SK-N-SH treated with all-trans-retinoic acid at 6 μM for 48 hours (cell line): Measurements from ENCODE around the gene ZSCAN22.

Experiments used
- ATAC-seq: fragments of 200-7000 bp; cut with Tn5 transposase; 3 replicates; pipeline ENCODE4 v1.9.1; 2020; ENCODE audit warnings: mild to moderate bottlenecking, moderate library complexity
- ARNTL ChIP-seq: fragments of 450-650 bp; formaldehyde crosslinking; IDR thresholded peaks from 2 replicates; pipeline ENCODE4 v1.5.0; 2020; ENCODE audit warnings: low read depth, mild to moderate bottlenecking, moderate library complexity, borderline replicate concordance
- BACH2 ChIP-seq: fragments of 250-450 bp; sonication (Bioruptor Pico); IDR thresholded peaks from 2 replicates; pipeline ENCODE4 v1.9.0; 2021; ENCODE audit warnings: mild to moderate bottlenecking, borderline replicate concordance
- CSDC2 ChIP-seq: fragments of 250-450 bp; sonication (Bioruptor Pico); IDR thresholded peaks from 2 replicates; pipeline ENCODE4 v1.5.0; 2020; ENCODE audit warnings: mild to moderate bottlenecking, moderate library complexity
- ESRRG ChIP-seq: fragments of 250-450 bp; sonication (Bioruptor Pico); IDR thresholded peaks from 2 replicates; pipeline ENCODE4 v1.6.1; 2021; ENCODE audit warnings: mild to moderate bottlenecking
- GLIS3 ChIP-seq: fragments of 250-450 bp; sonication (Bioruptor Pico); IDR thresholded peaks from 2 replicates; pipeline ENCODE4 v1.5.0; 2020; ENCODE audit warnings: mild to moderate bottlenecking, moderate library complexity
- ISL1 ChIP-seq: fragments of 250-450 bp; sonication (Bioruptor Pico); IDR thresholded peaks from 2 replicates; pipeline ENCODE4 v2.1.2; 2022; ENCODE audit warnings: mild to moderate bottlenecking, moderate library complexity
- OSR1 ChIP-seq: fragments of 250-450 bp; sonication (Bioruptor Pico); IDR thresholded peaks from 2 replicates; pipeline ENCODE4 v1.8.0; 2022; ENCODE audit warnings: moderate library complexity, mild to moderate bottlenecking, inconsistent platforms
- PPARA ChIP-seq: fragments of 250-450 bp; sonication (Bioruptor Pico); IDR thresholded peaks from 2 replicates; pipeline ENCODE4 v1.5.0; 2020; ENCODE audit warnings: mild to moderate bottlenecking, borderline replicate concordance
- RARB ChIP-seq: fragments of 250-450 bp; sonication (Bioruptor Pico); IDR thresholded peaks from 2 replicates; pipeline ENCODE4 v1.8.0; 2021; ENCODE audit warnings: mild to moderate bottlenecking, moderate library complexity
- SNAI2 ChIP-seq: fragments of 250-450 bp; sonication (Bioruptor Pico); IDR thresholded peaks from 2 replicates; pipeline ENCODE4 v1.5.0; 2020; ENCODE audit warnings: mild to moderate bottlenecking, moderate library complexity
- TCF4 ChIP-seq: fragments of 250-450 bp; sonication (Bioruptor Pico); IDR thresholded peaks from 2 replicates; pipeline ENCODE4 v1.8.0; 2021; ENCODE audit warnings: mild to moderate bottlenecking, moderate library complexity, borderline replicate concordance
- TOX ChIP-seq: fragments of 250-450 bp; sonication (Bioruptor Pico); IDR thresholded peaks from 2 replicates; pipeline ENCODE4 v1.8.0; 2021; ENCODE audit warnings: mild to moderate bottlenecking, moderate library complexity, borderline replicate concordance
- ZC3H10 ChIP-seq: fragments of 250-450 bp; sonication (Bioruptor Pico); IDR thresholded peaks from 2 replicates; pipeline ENCODE4 v1.5.1; 2021; ENCODE audit warnings: mild to moderate bottlenecking, moderate library complexity
- ZFP3 ChIP-seq: fragments of 250-450 bp; sonication (Bioruptor Pico); IDR thresholded peaks from 2 replicates; pipeline ENCODE4 v1.5.0; 2020; ENCODE audit warnings: mild to moderate bottlenecking, moderate library complexity
- ZFP30 ChIP-seq: fragments of 450-650 bp; formaldehyde crosslinking; IDR thresholded peaks from 2 replicates; pipeline ENCODE4 v1.5.0; 2022; ENCODE audit warnings: mild to moderate bottlenecking, moderate library complexity
- ZNF565 ChIP-seq: fragments of 450-650 bp; formaldehyde crosslinking; conservative IDR thresholded peaks from 2 replicates; pipeline ENCODE4 v1.5.0; 2020; ENCODE audit warnings: low read depth, mild to moderate bottlenecking, moderate library complexity
- ZNF70 ChIP-seq: fragments of 450-650 bp; formaldehyde crosslinking; IDR thresholded peaks from 2 replicates; pipeline ENCODE4 v1.5.0; 2020; ENCODE audit warnings: mild to moderate bottlenecking, moderate library complexity
- ZNF8 ChIP-seq: fragments of 450-650 bp; formaldehyde crosslinking; IDR thresholded peaks from 2 replicates; pipeline ENCODE4 v1.5.0; 2020; ENCODE audit warnings: mild to moderate bottlenecking, moderate library complexity
- TF ChIP-seq, protein P1 (sequence below): fragments of 250-450 bp; sonication (Bioruptor Pico); IDR thresholded peaks from 2 replicates; pipeline ENCODE4 v1.5.1; 2020; ENCODE audit warnings: low read depth, mild to moderate bottlenecking, moderate library complexity
- TF ChIP-seq, protein P2 (sequence below): fragments of 250-450 bp; sonication (Bioruptor Pico); IDR thresholded peaks from 2 replicates; pipeline ENCODE4 v1.8.0; 2020; ENCODE audit warnings: mild to moderate bottlenecking, moderate library complexity, borderline replicate concordance
- TF ChIP-seq, protein P3 (sequence below): fragments of 250-450 bp; sonication (Bioruptor Pico); IDR thresholded peaks from 2 replicates; pipeline ENCODE4 v1.5.1; 2021; ENCODE audit warnings: mild to moderate bottlenecking, moderate library complexity
- TF ChIP-seq, protein P4 (sequence below): fragments of 250-450 bp; sonication (Bioruptor Pico); IDR thresholded peaks from 2 replicates; pipeline ENCODE4 v1.8.0; 2021; ENCODE audit warnings: low read depth, mild to moderate bottlenecking, moderate library complexity, borderline replicate concordance
- TF ChIP-seq, protein P5 (sequence below): fragments of 250-450 bp; sonication (Bioruptor Pico); IDR thresholded peaks from 2 replicates; pipeline ENCODE4 v1.5.0; 2020; ENCODE audit warnings: mild to moderate bottlenecking, moderate library complexity

ZSCAN22 gene

DNA sequence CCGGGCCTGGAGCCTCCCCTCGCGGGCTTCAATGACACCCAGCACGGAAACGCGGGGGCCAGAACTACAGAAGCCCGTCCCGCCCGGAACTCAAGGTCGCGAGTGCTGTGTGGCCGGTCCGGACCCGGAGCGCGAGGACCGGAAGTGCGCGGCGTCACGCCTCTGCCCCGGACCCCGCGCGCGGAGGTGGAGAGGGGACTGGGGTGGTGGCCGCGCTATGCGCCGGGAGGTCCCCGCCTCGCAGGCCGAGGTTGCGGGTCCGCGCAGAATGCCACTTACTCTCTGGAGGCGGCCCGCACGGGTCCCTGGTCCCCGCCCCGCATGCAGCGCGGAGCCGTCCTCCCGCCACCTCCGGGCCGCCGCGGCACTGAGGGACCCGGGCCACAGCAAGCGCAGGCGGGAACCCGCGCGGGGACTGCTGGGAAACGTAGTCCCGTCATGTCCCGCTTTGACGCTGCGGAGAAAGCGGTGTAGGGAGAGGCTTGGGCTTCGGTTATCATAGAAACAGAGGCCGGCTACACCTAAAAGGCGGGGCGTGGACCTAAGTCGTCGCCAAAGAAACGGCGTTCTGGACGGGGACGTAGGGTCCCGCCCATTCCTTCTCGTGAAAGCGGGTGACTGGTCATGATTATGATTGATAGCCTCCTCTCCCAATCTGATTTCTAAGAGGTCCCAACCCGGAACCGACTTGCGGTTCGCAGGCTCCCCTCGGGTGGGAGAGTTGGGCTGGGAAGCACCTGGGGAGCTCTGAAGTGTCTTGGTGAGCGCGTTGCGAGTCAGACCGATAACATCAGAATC is 54.1 kb downstream of the ZSCAN22 start, which contains the start of gene ZNF837:
TSS of gene ZNF837 (minus strand) at position 369 of the 798 bp plus-strand sequence. CDS start 11,698 bp downstream, outside the sequence.
- TF ChIP-seq TCF4 (CRISPR knock-in tag) (no peak), ZNF8 (CRISPR knock-in tag) (no peak), ESRRG (CRISPR knock-in tag) (no peak), ISL1 (CRISPR knock-in tag) (no peak), ZNF565 (CRISPR knock-in tag) (no peak), PPARA (CRISPR knock-in tag) (no peak), GLIS3 (CRISPR knock-in tag) (no peak), SNAI2 (CRISPR knock-in tag) (no peak), ZFP3 (peak; percentile 46; the same call in 1 of the 2 replicates), OSR1 (CRISPR knock-in tag) (no peak), BACH2 (CRISPR knock-in tag) (no peak), TOX (CRISPR knock-in tag) (no peak), ZC3H10 (no peak), ZFP30 (CRISPR knock-in tag) (no peak), RARB (CRISPR knock-in tag) (no peak), ZNF70 (CRISPR knock-in tag) (no peak), ARNTL (CRISPR knock-in tag) (no peak), CSDC2 (CRISPR knock-in tag) (no peak)
- TF ChIP-seq, protein P1, sequence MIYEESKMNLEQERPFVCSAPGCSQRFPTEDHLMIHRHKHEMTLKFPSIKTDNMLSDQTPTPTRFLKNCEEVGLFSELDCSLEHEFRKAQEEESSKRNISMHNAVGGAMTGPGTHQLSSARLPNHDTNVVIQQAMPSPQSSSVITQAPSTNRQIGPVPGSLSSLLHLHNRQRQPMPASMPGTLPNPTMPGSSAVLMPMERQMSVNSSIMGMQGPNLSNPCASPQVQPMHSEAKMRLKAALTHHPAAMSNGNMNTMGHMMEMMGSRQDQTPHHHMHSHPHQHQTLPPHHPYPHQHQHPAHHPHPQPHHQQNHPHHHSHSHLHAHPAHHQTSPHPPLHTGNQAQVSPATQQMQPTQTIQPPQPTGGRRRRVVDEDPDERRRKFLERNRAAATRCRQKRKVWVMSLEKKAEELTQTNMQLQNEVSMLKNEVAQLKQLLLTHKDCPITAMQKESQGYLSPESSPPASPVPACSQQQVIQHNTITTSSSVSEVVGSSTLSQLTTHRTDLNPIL, result no peak
- TF ChIP-seq, protein P2, sequence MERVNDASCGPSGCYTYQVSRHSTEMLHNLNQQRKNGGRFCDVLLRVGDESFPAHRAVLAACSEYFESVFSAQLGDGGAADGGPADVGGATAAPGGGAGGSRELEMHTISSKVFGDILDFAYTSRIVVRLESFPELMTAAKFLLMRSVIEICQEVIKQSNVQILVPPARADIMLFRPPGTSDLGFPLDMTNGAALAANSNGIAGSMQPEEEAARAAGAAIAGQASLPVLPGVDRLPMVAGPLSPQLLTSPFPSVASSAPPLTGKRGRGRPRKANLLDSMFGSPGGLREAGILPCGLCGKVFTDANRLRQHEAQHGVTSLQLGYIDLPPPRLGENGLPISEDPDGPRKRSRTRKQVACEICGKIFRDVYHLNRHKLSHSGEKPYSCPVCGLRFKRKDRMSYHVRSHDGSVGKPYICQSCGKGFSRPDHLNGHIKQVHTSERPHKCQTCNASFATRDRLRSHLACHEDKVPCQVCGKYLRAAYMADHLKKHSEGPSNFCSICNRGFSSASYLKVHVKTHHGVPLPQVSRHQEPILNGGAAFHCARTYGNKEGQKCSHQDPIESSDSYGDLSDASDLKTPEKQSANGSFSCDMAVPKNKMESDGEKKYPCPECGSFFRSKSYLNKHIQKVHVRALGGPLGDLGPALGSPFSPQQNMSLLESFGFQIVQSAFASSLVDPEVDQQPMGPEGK (CRISPR knock-in tag), result no peak
- TF ChIP-seq, protein P3, sequence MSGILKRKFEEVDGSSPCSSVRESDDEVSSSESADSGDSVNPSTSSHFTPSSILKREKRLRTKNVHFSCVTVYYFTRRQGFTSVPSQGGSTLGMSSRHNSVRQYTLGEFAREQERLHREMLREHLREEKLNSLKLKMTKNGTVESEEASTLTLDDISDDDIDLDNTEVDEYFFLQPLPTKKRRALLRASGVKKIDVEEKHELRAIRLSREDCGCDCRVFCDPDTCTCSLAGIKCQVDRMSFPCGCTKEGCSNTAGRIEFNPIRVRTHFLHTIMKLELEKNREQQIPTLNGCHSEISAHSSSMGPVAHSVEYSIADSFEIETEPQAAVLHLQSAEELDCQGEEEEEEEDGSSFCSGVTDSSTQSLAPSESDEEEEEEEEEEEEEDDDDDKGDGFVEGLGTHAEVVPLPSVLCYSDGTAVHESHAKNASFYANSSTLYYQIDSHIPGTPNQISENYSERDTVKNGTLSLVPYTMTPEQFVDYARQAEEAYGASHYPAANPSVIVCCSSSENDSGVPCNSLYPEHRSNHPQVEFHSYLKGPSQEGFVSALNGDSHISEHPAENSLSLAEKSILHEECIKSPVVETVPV (CRISPR knock-in tag), result no peak
- TF ChIP-seq, protein P4, sequence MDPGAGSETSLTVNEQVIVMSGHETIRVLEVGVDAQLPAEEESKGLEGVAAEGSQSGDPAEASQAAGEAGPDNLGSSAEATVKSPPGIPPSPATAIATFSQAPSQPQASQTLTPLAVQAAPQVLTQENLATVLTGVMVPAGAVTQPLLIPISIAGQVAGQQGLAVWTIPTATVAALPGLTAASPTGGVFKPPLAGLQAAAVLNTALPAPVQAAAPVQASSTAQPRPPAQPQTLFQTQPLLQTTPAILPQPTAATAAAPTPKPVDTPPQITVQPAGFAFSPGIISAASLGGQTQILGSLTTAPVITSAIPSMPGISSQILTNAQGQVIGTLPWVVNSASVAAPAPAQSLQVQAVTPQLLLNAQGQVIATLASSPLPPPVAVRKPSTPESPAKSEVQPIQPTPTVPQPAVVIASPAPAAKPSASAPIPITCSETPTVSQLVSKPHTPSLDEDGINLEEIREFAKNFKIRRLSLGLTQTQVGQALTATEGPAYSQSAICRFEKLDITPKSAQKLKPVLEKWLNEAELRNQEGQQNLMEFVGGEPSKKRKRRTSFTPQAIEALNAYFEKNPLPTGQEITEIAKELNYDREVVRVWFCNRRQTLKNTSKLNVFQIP, result peak; percentile 80
- TF ChIP-seq, protein P5, sequence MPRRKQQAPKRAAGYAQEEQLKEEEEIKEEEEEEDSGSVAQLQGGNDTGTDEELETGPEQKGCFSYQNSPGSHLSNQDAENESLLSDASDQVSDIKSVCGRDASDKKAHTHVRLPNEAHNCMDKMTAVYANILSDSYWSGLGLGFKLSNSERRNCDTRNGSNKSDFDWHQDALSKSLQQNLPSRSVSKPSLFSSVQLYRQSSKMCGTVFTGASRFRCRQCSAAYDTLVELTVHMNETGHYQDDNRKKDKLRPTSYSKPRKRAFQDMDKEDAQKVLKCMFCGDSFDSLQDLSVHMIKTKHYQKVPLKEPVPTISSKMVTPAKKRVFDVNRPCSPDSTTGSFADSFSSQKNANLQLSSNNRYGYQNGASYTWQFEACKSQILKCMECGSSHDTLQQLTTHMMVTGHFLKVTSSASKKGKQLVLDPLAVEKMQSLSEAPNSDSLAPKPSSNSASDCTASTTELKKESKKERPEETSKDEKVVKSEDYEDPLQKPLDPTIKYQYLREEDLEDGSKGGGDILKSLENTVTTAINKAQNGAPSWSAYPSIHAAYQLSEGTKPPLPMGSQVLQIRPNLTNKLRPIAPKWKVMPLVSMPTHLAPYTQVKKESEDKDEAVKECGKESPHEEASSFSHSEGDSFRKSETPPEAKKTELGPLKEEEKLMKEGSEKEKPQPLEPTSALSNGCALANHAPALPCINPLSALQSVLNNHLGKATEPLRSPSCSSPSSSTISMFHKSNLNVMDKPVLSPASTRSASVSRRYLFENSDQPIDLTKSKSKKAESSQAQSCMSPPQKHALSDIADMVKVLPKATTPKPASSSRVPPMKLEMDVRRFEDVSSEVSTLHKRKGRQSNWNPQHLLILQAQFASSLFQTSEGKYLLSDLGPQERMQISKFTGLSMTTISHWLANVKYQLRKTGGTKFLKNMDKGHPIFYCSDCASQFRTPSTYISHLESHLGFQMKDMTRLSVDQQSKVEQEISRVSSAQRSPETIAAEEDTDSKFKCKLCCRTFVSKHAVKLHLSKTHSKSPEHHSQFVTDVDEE (CRISPR knock-in tag), result 0 out of 2 replicates have a peak, but pooled peaks have one; percentile 20
- peak; percentile 94 for ATAC-seq
